NAMALWA (cell line): Measurements from ENCODE around the gene ITGA11.
A peak's percentile ranks its signal among the peaks of the same experiment; 100 is the strongest.

Experiments
- DNase-seq: peaks from one replicate; pipeline ENCODE4 v3.0.0-alpha.2; 2015; ENCODE audit warnings: low spot score

Gene ITGA11

GRCh38 chr15:68352401-68353062 lies 79.4 kb downstream of the ITGA11 start:
- peak; percentile 23 for DNase-seq

DNA sequence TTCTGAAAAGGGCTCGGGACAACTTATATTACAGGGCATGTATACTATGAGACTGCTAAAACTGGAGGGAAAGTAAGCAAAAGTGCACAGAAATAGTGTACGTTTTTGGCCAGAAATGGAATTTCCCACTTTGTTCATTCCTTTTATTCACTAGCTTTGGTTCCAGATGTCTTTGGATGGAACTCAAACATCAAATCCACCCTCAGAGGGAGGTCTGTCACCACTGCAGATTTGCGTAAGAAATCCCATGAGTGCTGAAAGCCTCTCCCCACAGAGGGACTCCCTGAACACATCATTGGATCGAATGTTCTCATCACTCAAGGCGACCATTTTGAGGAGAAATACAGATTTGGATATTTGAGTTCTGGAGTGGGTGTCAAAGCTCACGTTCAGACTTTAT lies 82.8 kb downstream of the ITGA11 start:
- DNase-seq, result no peak

DNA sequence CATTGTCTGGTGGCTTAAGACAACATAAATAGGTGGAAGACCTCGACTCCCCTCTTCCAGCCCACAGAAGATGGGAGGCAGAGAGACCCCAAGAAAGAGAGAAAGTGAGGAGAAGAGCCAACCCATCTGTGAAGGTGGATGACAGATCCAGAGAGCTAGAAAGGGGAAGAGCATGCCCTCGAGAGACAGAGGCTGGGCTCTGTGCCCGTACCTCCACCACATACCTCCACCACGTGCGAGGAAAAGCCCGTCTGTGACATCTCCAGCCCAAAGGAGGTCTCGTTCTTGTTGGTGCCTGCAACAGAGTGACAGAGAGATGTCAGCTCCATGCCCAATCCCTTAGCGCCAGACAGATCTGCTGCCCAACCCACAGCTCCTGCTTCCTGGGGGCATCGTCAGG lies 83.4 kb downstream of the ITGA11 start:
- DNase-seq, result no peak

DNA sequence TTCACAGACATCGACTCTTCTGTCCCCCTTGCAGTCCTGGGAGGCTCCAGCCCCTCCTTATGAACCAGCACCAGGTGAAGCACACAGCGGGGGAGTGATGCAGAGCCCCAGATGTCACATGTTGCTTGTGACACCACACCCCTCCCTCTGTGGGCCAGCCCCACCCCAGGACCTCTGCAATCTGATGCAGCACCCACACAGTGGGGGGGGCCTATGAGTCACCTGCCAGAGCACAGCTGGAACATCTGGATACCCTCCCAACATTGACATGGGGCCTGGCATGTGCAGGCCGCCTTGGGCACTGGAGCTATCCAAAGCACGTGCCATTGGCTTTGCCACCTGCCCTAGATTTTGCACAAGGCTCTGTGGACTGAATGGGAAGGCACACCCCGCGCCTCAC lies 83.9 kb downstream of the ITGA11 start:
- no peak for DNase-seq

GRCh38 chr15:68347392-68347791 lies 84.6 kb downstream of the ITGA11 start:
- DNase-seq, result no peak

DNA sequence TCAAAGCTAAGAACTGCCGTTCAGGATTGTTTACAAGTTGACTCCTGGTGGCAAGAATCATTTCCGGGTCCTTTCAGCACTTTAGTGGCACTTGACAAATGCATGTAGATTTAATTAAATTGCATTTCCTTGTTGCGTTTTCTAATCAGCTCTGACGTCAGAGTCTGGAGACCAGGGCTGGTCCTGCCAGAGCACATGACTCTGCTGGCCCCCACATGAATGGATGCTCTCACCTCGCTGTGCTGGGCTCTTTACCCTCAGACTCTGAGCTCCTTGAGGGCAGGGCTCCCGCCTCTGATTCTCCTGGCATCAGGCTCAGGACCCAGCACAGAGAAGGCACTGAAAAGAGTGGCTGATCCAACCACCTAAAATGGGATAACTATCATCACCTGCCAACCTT lies 85.0 kb downstream of the ITGA11 start:
- no peak for DNase-seq

- DNase-seq, result no peak
Measured at GRCh38 chr15:68345481-68345880, 86.5 kb downstream of the ITGA11 start.

DNA sequence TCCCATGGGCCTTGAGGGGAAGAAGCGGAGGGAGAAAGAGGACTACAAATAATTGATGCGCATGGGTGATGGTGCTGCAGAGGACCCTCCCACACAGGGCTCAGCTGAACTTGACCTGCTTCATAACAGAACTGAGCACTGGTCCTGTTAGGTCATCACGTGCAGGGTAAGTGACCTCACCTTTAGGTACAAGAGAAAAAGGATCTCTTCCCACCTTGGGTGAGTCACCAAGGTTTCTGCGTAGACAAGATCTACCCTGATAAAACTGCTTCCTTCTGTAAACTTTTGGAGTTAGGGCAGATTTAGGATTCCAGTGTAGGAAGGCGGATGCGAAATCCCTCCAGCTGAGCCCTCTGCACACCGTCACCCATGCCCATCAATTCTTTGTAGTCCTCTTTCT lies 87.4 kb downstream of the ITGA11 start:
- no peak for DNase-seq

DNA sequence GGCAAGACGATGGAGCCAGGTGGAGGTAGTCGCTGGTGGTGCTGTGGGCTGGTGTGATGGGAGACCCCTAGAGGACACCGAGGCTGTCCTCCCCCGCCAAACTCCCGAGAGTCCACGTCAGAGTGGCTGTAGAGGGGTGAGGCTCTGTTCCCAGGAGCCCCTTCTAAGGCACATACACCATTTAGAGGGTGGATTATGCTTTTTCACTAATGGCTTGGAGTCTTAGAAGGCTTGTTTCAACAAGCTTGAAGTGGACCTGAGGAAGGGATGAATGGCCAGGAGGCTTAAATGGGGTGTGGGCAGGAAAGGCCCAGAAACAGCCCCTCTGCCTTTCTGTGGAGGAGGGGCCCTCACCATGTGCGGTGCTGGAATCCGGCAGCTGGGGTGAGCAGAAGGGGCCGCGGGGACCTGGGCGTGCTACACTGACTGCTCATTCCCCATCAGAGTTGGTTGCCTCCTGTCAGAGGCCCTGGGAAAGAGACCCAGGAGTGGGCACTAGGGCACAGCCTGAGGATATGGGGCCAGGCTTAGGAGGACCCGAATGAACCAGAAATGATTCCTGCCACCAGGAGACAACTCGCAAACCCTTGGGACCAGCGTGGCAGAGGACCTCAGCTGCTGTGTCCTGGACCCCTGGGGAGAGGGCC lies 88.3 kb downstream of the ITGA11 start:
- no peak for DNase-seq

GRCh38 chr15:68341760-68342725 lies 89.9 kb downstream of the ITGA11 start:
- DNase-seq, result no peak

DNA sequence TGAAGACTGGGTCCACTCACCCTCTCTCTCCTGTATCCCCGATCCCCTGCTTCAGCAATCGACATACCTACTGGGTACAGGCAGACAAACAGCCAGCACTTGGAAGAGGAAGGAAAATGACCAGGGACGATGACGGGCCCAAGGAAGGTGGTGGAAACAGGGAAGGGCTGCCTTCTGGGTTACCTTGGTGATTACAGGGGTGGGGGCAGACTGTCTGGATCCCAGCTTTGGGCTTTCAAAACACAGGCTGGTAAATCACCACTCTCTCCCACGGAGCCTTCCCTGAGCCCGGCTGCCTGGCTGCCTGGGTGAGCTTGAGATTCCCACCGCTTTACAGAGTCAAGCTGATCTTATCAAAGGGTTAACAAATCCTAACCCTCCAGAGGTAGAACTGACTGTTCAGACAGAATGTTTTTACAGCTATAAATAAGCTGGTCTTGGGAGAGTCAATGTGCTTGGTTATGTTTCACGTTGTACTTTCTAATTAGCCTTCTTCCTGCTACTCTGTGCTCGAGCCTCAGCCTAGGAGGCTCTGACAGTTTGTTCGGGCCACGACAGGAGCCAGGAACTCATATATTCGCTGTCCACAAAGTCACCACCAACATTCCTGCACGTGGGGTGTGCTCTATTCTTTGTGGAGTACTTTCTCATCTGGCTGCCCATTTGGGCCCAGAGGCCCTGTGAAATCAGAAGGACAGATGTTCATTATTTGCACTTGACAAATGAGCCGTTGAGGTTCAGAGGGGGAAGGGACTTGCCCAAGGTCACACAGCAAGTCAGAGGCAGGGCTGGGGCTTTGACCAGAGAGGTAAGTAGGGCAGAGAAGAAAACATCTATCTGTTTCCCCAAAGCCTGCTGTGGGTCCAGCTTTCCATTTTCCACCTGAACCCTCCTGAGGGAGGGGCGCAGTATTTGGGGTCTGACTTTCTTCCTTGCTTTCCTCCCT lies 91.0 kb downstream of the ITGA11 start:
- DNase-seq, result no peak

- no peak for DNase-seq
Measured at GRCh38 chr15:68339481-68339880, 92.5 kb downstream of the ITGA11 start.

DNA sequence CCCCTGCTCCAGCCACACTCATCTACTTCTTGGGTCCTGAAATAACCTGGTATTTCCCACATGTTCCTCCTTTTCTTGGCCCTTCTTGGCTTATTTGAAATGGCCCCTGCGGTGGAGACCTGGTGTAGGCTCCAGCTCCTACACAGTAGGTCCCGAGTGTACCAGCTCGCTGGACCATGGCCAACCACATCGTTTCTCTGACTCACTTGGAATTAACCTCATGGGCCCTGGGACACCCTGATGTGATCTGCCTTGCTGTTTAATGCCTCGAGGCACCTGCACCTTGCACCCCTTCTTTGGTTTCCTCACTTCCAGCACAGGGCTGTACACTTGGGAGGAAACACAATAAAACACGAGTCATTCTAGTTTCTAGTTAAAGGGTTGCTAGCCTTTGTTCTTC lies 94.1 kb downstream of the ITGA11 start:
- no peak for DNase-seq

DNA sequence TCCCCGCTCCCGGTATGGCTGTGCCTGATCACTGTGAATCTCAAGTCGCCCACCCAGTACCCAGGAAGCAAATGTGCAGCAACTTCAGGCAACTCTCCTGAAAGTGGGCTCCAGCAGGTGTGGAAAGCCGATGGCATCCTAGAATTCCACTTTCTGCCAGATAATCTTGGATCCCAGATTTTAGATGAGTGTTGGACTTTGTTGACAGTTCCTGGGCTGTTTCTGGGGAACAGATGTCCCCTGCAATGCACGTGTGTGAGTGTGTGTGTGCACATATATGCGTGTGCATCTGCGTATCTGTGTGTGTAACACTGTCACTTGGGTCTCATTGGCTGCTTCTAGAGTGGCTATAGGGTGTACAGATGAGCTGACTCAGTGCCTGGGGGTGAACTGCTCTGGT lies 95.4 kb downstream of the ITGA11 start:
- no peak for DNase-seq

- no peak for DNase-seq
Measured at GRCh38 chr15:68335655-68336054, 96.3 kb downstream of the ITGA11 start.

- DNase-seq, result no peak
Measured at GRCh38 chr15:68335251-68335650, 96.7 kb downstream of the ITGA11 start.

GRCh38 chr15:68334661-68335124 lies 97.3 kb downstream of the ITGA11 start:
- DNase-seq, result no peak

GRCh38 chr15:68333775-68334470 lies 98.0 kb downstream of the ITGA11 start:
- no peak for DNase-seq

- DNase-seq, result no peak
Measured at GRCh38 chr15:68332266-68332665, 99.7 kb downstream of the ITGA11 start.

DNA sequence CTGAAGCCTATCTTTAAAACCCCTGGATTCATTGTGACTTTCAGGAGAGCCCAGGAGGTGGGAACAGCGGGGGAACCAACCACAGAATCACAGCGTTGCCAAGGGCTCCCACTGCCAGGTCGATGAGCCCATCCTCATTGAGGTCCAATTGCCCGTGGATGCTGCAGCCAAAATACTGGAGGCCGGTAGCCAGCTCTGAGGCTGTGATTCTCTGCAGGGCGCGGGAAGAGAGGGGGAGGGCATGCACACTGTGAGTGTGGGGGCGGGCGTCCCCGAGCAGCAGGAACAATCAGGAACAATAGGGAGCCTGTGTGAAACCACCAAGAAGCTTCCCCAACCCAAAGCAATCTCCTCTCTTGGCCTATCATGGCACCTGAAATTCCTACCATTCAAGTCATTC lies 101.1 kb downstream of the ITGA11 start:
- no peak for DNase-seq

DNA sequence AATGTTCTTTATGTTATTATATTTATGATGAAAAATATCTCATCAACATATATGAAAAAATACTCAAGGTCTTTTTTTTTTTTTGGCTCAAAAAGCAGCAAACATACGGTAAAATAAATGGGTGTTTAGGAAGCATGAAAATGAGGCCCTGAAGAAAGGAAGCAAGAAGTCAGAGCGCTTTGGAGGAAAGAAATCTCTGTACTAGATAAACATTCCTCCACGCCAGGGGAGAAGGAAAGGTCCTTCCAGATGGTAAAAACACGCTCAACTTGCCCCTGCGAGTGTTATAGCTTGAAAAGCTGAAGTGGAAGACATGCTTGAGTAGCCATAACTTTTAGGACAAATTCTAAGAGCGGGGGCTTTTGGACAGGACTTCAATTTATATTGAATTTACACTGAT lies 101.5 kb downstream of the ITGA11 start:
- no peak for DNase-seq
